ENCODE measurements around the gene MAPK8IP3.

Gene MAPK8IP3

GRCh38 chr16:1787322-1788094 lies 81.5 kb downstream of the MAPK8IP3 start:
- DNase-seq (ENCODE audit: low read depth) = no peak
- no peak overlapping the region for H3K4me3 ChIP-seq (ENCODE audit: low read depth, low read length)
- no peak for TF ChIP-seq CTCF (IDR thresholded peaks at IDR 0.05; ENCODE audit: control insufficient read depth, extremely low read depth, insufficient read depth)

DNA sequence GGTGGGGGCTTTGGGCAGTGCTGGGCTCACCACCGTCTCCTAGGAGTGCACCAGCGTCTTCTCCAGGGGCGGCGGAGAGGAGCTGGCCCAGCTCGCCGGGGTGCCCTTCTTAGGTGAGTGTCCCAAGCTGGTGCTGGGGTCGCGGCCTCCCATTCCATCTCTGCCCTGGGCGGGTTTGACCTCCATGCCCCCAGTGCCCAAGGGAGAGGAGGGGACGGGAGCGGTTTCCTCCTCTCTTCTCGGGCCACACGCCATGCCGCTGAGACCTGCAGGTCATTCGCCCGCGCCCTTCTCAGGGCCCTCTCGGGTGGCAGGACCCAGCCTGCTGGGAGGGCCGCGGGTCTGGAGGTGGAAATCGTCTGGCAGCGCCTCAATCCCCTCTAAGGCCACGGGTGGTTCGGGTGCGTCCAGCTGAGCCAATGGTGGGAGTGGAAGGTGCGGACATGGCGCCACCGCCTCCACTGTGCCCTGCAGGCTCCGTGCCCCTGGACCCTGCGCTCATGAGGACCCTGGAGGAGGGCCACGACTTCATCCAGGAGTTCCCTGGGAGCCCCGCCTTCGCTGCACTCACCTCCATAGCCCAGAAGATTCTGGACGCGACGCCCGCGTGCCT lies 82.2 kb downstream of the MAPK8IP3 start:
- no peak overlapping the region for H3K4me3 ChIP-seq (ENCODE audit: low read depth, low read length)
- no peak for TF ChIP-seq CTCF (IDR thresholded peaks at IDR 0.05; ENCODE audit: control insufficient read depth, extremely low read depth, insufficient read depth)
- DNase-seq (ENCODE audit: low read depth) = no peak

GRCh38 chr16:1788708-1789100 lies 82.7 kb downstream of the MAPK8IP3 start:
- H3K4me3 ChIP-seq (ENCODE audit: low read depth, low read length) = no peak overlapping the region

DNA sequence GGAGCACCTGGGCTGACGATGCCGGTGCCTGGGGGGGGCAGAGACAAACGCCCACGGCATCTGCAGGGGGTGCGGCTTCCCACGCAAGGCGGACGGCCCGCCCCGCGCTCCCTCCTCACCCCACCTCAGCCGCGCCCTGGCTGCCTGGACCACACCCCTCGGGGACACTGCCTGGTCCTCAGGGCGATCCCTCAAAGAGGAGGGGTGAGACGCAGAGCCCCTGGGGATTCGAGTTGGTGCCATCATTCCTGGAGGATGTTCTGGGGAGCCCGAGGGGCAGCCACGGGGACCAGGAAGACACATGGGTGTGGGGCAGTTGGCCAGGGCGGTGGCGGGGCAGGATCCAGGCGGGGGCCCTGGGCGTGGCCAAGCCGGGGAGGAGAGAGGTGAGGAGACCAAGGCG lies 83.6 kb downstream of the MAPK8IP3 start:
- no peak overlapping the region for H3K4me3 ChIP-seq (ENCODE audit: low read depth, low read length)
- TF ChIP-seq CTCF (IDR thresholded peaks at IDR 0.05; ENCODE audit: control insufficient read depth, extremely low read depth, insufficient read depth) = no peak
- no peak for DNase-seq (ENCODE audit: low read depth)

More at GRCh38 chr16:1788708-1789100, 82.7 kb downstream of the MAPK8IP3 start:
- no peak for DNase-seq (ENCODE audit: low read depth)
- no peak for TF ChIP-seq CTCF (IDR thresholded peaks at IDR 0.05; ENCODE audit: control insufficient read depth, extremely low read depth, insufficient read depth)

DNA sequence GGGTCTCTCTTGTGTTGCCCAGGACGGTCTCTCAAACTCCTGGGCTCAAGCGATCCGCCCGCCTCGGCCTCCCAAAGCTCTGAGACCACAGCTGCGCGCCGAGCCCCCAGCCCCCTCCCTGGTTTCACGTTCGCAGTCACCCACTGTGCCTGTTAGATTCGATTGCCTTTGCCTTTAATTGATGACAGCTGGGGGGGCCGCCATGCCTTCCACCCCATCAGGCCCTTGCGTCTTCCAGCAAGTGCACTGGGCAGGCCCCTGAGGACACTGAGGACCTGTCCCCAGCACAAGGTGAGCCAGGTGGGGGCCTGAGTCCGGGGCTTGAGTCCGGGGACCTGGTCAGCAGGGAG lies 84.2 kb downstream of the MAPK8IP3 start:
- no peak for TF ChIP-seq CTCF (IDR thresholded peaks at IDR 0.05; ENCODE audit: control insufficient read depth, extremely low read depth, insufficient read depth)
- H3K4me3 ChIP-seq (ENCODE audit: low read depth, low read length) = no peak overlapping the region
- no peak for DNase-seq (ENCODE audit: low read depth)

- TF ChIP-seq CTCF (IDR thresholded peaks at IDR 0.05; ENCODE audit: control insufficient read depth, extremely low read depth, insufficient read depth) = no peak
- DNase-seq (ENCODE audit: low read depth) = no peak
These were observed 84.7 kb downstream of the MAPK8IP3 start for GRCh38 chr16:1790611-1791255.

More at GRCh38 chr16:1790611-1791255, 84.7 kb downstream of the MAPK8IP3 start:
- no peak overlapping the region for H3K4me3 ChIP-seq (ENCODE audit: low read depth, low read length)

Data from LNCaP clone FGC (cell line).